Vagina (tissue), 2 donors: ENCODE measurements around the gene LCN2. TPM values are rescaled to one million over a fixed set of nuclear protein-coding genes. Genes with fewer than 3 reads are reported as not detected.

Experiments
- DNase-seq, 2 donors: peaks; one replicate each; pipeline ENCODE4 v3.0.0-alpha.2; 2017; ENCODE audit errors: extremely low spot score in 2 of 2
- H3K27ac ChIP-seq: fragments of 200-600 bp; sonication (generic); one replicate; pipeline ENCODE4 v1.5.1; 2019
- H3K27me3 ChIP-seq: fragments of 200-600 bp; sonication (generic); one replicate; pipeline ENCODE4 v1.5.1; 2019
- H3K36me3 ChIP-seq, 2 donors: fragments of 200-600 bp; sonication (generic); one replicate each; pipeline ENCODE4 v1.5.1; 2017 to 2019
- H3K4me1 ChIP-seq: fragments of 200-600 bp; sonication (generic); one replicate; pipeline ENCODE4 v1.5.1; 2019
- H3K4me3 ChIP-seq, 2 donors: fragments of 200-600 bp; sonication (generic); 1 replicate in 1 of 2; 2 replicates in 1 of 2; pipeline ENCODE4 v1.5.1; 2016 to 2019
- H3K9me3 ChIP-seq: fragments of 200-600 bp; sonication (generic); one replicate; pipeline ENCODE4 v1.5.1; 2019
- CTCF ChIP-seq, 3 experiments: fragments of 450-650 bp in 2 of 3; fragments of 200-600 bp in 1 of 3; sonication (generic) in 1 of 3; IDR thresholded peaks; one replicate each; pipeline ENCODE4 v1.5.1; 2017 to 2019; ENCODE audit warnings: antibody characterized with exemption in 3 of 3, mild to moderate bottlenecking in 2 of 3, moderate library complexity in 2 of 3
- POLR2A ChIP-seq, 2 donors: fragments of 450-650 bp; IDR thresholded peaks; one replicate each; pipeline ENCODE4 v1.6.1; 2017; ENCODE audit warnings: antibody characterized with exemption in 2 of 2, mild to moderate bottlenecking in 2 of 2, moderate library complexity in 2 of 2
- POLR2AphosphoS5 ChIP-seq, 2 donors: sonication (generic); formaldehyde crosslinking; IDR thresholded peaks; one replicate each; pipeline ENCODE4 v1.9.0; 2017; ENCODE audit warnings: antibody characterized with exemption in 2 of 2, mild to moderate bottlenecking in 2 of 2, low read depth in 1 of 2; ENCODE audit not compliant: insufficient read depth in 1 of 2
- intact Hi-C: fragments of 100-400 bp; cut with DNase I; formaldehyde crosslinking; loops from one replicate; pipeline ENCODE4 v1.15.1; 2023
- total RNA-seq: library from RNA; depleted of rRNA; stranded (reverse); fragments of >200 nt; gene quantifications from one replicate; pipeline ENCODE4 v1.2.3, GENCODE V29; 2016

LCN2 gene
- total RNA-seq, 1 donor from 2014 or later: 136 TPM

GRCh38 chr9:128182893-128183588, 33.8 kb downstream of the LCN2 start:
- DNase-seq: peak in 1 of 2 donors; percentile 72
- intact Hi-C loops: no loop called here
- TF ChIP-seq POLR2A (IDR thresholded peaks at IDR 0.05) (no peak), POLR2AphosphoS5 (IDR thresholded peaks at IDR 0.05; ENCODE audit: insufficient read depth in 1 of 2, low read depth in 1 of 2) (no peak), CTCF (IDR thresholded peaks at IDR 0.05) (no peak)
- no peaks in the 10 kb centered on the region for H3K9me3 ChIP-seq
- H3K36me3 ChIP-seq: peaks cover 0 to 49% of the 10 kb centered on the region in 2 donors
- H3K4me3 ChIP-seq: no peak overlapping the region
- H3K4me1 ChIP-seq: no peaks in the 10 kb centered on the region
- no peaks in the 10 kb centered on the region for H3K27me3 ChIP-seq
- peak overlapping the region; percentile 4 for H3K27ac ChIP-seq

GRCh38 chr9:128185979-128186965, 37.0 kb downstream of the LCN2 start:
- intact Hi-C loops: no loop called here
- Histone ChIP-seq H3K4me3 (no peak overlapping the region), H3K36me3 (peaks cover 0 to 32% of the 10 kb centered on the region in 2 donors), H3K9me3 (no peaks in the 10 kb centered on the region), H3K27me3 (no peaks in the 10 kb centered on the region), H3K4me1 (peaks cover 19% of the 10 kb centered on the region), H3K27ac (no peak overlapping the region)
- TF ChIP-seq CTCF (IDR thresholded peaks at IDR 0.05) (no peak), POLR2AphosphoS5 (IDR thresholded peaks at IDR 0.05; ENCODE audit: insufficient read depth in 1 of 2, low read depth in 1 of 2) (no peak), POLR2A (IDR thresholded peaks at IDR 0.05) (no peak)
- DNase-seq: no peak

GRCh38 chr9:128187361-128187760, 38.1 kb downstream of the LCN2 start:
- no peak overlapping the region for H3K27ac ChIP-seq
- intact Hi-C loops: no loop called here

GRCh38 chr9:128188209-128188608, 39.0 kb downstream of the LCN2 start:
- H3K36me3 ChIP-seq: peaks cover 0 to 32% of the 10 kb centered on the region in 2 donors
- no peaks in the 10 kb centered on the region for H3K9me3 ChIP-seq
- intact Hi-C loops: no loop called here
- TF ChIP-seq CTCF (IDR thresholded peaks at IDR 0.05): no peak
- H3K27me3 ChIP-seq: no peaks in the 10 kb centered on the region
- H3K4me3 ChIP-seq: no peak overlapping the region
- H3K27ac ChIP-seq: no peak overlapping the region
- no peak for DNase-seq
- peaks cover 34% of the 10 kb centered on the region for H3K4me1 ChIP-seq

More at GRCh38 chr9:128187361-128187760, 38.1 kb downstream of the LCN2 start:
- TF ChIP-seq POLR2A (IDR thresholded peaks at IDR 0.05): no peak
- TF ChIP-seq CTCF (IDR thresholded peaks at IDR 0.05): no peak
- TF ChIP-seq POLR2AphosphoS5 (IDR thresholded peaks at IDR 0.05; ENCODE audit: insufficient read depth in 1 of 2, low read depth in 1 of 2): no peak
- H3K36me3 ChIP-seq: peaks cover 0 to 32% of the 10 kb centered on the region in 2 donors
- H3K9me3 ChIP-seq: no peaks in the 10 kb centered on the region
- H3K4me1 ChIP-seq: peaks cover 27% of the 10 kb centered on the region
- H3K4me3 ChIP-seq: no peak overlapping the region
- H3K27me3 ChIP-seq: no peaks in the 10 kb centered on the region
- no peak for DNase-seq
